ENCODE results near the gene SPECC1. TPM values are rescaled to one million over a fixed set of nuclear protein-coding genes. Genes with fewer than 3 reads are reported as not detected.
A peak's percentile ranks its signal among the peaks of the same experiment; 100 is the strongest.
"Not testable (repeated sequence)": the region's sequence is repeated elsewhere in the genome, so short reads cannot be mapped to it uniquely, and the experiment has no call there.

The SPECC1 gene
- total RNA-seq, 4 donors from 2014 or later: 72.1 to 133 (median 83.7) TPM

GRCh38 chr17:20225162-20226115, 216.3 kb downstream of the SPECC1 start:
- Histone ChIP-seq H3K27me3 (no peaks in the 10 kb centered on the region), H3K9me3 (no peaks in the 10 kb centered on the region), H3K27ac (no peak overlapping the region), H3K4me1 (no peaks in the 10 kb centered on the region), H3K4me3 (no peak overlapping the region), H3K36me3 (peaks cover 0 to 20% (median 0%) of the 10 kb centered on the region in 3 donors)
- DNase-seq: no peak
- no peak for TF ChIP-seq POLR2A (IDR thresholded peaks at IDR 0.05)
- TF ChIP-seq, protein P1, sequence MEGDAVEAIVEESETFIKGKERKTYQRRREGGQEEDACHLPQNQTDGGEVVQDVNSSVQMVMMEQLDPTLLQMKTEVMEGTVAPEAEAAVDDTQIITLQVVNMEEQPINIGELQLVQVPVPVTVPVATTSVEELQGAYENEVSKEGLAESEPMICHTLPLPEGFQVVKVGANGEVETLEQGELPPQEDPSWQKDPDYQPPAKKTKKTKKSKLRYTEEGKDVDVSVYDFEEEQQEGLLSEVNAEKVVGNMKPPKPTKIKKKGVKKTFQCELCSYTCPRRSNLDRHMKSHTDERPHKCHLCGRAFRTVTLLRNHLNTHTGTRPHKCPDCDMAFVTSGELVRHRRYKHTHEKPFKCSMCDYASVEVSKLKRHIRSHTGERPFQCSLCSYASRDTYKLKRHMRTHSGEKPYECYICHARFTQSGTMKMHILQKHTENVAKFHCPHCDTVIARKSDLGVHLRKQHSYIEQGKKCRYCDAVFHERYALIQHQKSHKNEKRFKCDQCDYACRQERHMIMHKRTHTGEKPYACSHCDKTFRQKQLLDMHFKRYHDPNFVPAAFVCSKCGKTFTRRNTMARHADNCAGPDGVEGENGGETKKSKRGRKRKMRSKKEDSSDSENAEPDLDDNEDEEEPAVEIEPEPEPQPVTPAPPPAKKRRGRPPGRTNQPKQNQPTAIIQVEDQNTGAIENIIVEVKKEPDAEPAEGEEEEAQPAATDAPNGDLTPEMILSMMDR (IDR thresholded peaks at IDR 0.05): peak in 3 of 6 experiments; percentile 8 to 33 (median 32)

DNA sequence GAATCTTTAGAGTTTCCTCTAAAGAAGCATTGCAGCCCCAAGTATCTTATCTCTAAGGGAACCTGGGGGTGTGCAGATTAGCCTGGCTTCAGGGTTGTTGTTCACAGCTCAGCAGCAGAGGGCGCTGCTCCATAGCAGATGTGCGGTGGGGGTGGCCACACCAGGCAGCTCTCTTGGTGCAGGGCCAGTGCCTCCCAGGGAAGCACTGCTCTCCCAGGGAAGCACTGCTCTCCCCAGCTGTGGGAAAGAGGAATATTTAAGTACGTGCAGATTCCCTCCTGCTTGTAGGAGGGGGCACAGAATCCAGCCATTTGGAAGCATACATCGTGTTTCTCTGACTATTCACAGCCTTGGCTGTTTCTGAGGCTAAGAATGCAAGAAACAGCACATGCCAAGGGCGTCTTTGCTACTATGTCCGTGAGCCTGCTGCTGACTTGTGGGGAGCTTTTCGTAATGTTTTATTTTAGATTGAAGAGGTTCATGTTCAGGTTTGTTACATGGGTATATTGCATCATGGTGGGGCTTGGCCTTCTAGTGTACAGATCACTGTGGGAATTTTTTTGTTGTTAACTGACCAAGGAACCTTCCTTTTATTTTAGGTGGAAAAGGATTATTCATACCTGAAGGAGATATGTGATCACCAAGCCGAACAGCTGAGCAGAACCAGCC, 217.8 kb downstream of the SPECC1 start:
- Histone ChIP-seq H3K4me3 (no peak overlapping the region), H3K9me3 (no peaks in the 10 kb centered on the region)
- TF ChIP-seq, protein P1 (IDR thresholded peaks at IDR 0.05): peak; percentile 17 to 87 (median 71)
- TF ChIP-seq POLR2A (IDR thresholded peaks at IDR 0.05): no peak

GRCh38 chr17:20227720-20228370, 218.7 kb downstream of the SPECC1 start:
- DNase-seq, H3K4me3 ChIP-seq, H3K4me1 ChIP-seq, H3K27ac ChIP-seq, H3K9me3 ChIP-seq, H3K27me3 ChIP-seq: not testable (repeated sequence)
- H3K36me3 ChIP-seq: peaks cover 0 to 34% (median 0%) of the 10 kb centered on the region in 3 donors

More for the DNA sequence above, 217.8 kb downstream of the SPECC1 start:
- DNase-seq: peak; percentile 45 to 85 (median 81)
- no peak overlapping the region for H3K27ac ChIP-seq
- no peaks in the 10 kb centered on the region for H3K4me1 ChIP-seq
- peaks cover 0 to 25% (median 0%) of the 10 kb centered on the region in 3 donors for H3K36me3 ChIP-seq
- H3K27me3 ChIP-seq: no peaks in the 10 kb centered on the region

DNA sequence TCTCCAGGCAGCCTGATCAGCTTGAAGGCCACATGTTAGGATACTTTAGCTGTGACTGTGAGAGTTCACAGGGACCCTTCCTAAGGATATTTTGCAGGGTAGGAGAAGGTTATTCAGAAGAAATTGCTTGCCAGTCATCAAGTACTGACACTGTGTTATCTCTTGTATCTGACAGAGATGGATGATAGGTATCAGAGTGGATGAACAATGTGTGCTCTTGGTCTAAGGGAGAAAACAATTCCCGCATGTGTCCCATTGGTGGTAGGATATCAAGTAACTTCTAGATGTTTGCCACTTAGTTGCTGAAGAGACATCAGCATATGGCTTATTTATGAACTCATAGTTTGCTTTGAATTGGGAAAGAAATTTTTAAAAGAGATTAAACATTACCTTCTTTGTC, 219.3 kb downstream of the SPECC1 start:
- H3K27ac ChIP-seq: no peak overlapping the region
- H3K9me3 ChIP-seq: no peaks in the 10 kb centered on the region
- TF ChIP-seq, protein P1 (IDR thresholded peaks at IDR 0.05): no peak
- no peak for TF ChIP-seq POLR2A (IDR thresholded peaks at IDR 0.05)
- H3K36me3 ChIP-seq: peaks cover 0 to 35% (median 0%) of the 10 kb centered on the region in 3 donors
- H3K4me1 ChIP-seq: no peaks in the 10 kb centered on the region
- no peak for DNase-seq
- H3K27me3 ChIP-seq: no peaks in the 10 kb centered on the region
- no peak overlapping the region for H3K4me3 ChIP-seq

DNA sequence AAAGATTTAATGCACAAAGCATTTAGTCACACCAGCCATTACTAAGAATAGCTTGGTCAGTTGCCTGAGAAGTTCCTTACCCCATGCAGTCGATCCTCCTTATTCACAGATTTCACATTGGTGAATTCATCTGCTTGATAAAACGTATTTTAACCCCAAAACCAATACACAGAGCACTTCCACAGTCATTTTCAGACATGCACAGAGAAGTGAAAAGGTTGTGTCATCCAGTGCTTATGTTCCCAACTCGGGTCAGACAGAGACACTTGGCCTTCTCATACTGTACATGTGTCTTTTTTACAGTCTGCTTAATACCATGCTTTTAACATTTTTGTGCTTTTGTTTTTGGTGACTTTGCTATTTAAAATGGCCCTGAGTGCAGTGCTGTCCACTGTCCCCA, 219.7 kb downstream of the SPECC1 start:
- Histone ChIP-seq H3K27me3 (no peaks in the 10 kb centered on the region), H3K4me3 (no peak overlapping the region), H3K36me3 (peaks cover 0 to 40% (median 0%) of the 10 kb centered on the region in 3 donors), H3K9me3 (no peaks in the 10 kb centered on the region), H3K4me1 (no peaks in the 10 kb centered on the region), H3K27ac (no peak overlapping the region)
- no peak for TF ChIP-seq POLR2A (IDR thresholded peaks at IDR 0.05)
- TF ChIP-seq, protein P1 (IDR thresholded peaks at IDR 0.05): no peak
- no peak for DNase-seq
